Measurements from ENCODE around the gene PAK3.

- TF ChIP-seq EZH2 (IDR thresholded peaks at IDR 0.05; ENCODE audit: insufficient read depth, poor library complexity, severe bottlenecking) (no peak), EZH2phosphoT487 (IDR thresholded peaks at IDR 0.05; ENCODE audit: insufficient read depth, low read depth) (no peak)
Measured at GRCh38 chrX:111259559-111259958, 163.6 kb downstream of the PAK3 start.
